Hematopoietic multipotent progenitor cell treated with erythropoietin and hydrocortisone succinate and interleukin-3 and kit ligand, for 8 days (in vitro differentiated cells): ENCODE results near the gene MEG3.

Source experiments
- DNase-seq: peaks from one replicate; pipeline ENCODE4 v3.0.0-alpha.2; 2015

Gene MEG3

GRCh38 chr14:100825713-100826331 lies at the start of gene MEG3:
Gene MEG3 (plus strand): TSS chr14:100826118.
- DNase-seq, result no peak

- DNase-seq, result no peak
Observed at GRCh38 chr14:100776681-100777365, 49.1 kb upstream of the MEG3 start.

- DNase-seq, result no peak
Observed at GRCh38 chr14:100777366-100777817, 48.5 kb upstream of the MEG3 start.

DNA sequence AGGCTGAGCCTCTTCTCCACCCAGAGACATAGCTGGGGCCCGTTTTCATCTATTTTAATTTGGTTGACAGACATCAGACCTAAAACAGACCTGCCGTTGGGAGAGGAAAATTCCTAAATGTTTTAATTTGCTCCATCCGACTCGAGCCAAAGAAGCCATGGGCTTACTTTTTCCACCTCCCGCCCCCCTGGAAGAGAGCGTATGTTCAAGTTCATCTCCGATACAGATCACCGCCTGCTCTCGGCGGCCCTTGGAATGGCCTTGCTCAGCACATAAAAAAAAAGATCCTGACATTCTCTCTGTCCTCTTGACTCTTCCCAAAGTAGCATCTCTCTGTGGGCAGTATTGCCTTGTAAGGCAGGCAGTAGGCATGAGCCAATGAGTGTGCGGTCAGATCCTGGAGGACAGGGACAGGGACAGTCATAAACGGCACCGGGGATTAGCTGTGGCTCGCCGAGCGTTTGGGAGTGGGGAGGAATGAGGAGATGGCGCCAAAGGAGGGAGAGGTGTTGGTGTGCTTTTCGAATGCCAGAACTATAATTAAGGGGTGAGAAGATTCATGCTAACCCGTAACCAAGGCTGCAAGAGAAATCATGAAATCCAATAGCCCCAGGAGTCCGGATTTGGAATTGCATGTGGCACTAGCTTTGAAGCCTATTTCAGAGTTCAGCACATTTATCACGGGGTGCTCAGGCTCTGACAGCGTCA lies 47.9 kb upstream of the MEG3 start:
- DNase-seq, result no peak

DNA sequence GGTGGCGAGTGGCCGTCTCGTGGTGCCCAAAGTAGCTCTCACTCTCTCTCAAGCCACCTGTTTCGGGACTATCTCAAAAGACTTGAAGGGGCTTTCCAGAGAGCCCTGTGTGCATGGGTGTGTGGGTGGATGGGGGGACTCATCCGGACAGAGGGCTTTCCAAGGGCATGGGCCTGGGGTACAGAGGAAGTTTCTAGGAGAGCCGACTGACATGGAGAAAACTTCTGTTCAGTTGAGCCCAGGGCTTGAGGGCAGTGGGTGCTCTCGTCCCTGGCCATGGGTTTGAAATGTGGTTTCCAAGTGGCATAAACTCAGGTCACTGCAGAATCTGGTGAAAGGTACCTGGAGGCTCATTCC lies 47.4 kb upstream of the MEG3 start:
- no peak for DNase-seq

DNA sequence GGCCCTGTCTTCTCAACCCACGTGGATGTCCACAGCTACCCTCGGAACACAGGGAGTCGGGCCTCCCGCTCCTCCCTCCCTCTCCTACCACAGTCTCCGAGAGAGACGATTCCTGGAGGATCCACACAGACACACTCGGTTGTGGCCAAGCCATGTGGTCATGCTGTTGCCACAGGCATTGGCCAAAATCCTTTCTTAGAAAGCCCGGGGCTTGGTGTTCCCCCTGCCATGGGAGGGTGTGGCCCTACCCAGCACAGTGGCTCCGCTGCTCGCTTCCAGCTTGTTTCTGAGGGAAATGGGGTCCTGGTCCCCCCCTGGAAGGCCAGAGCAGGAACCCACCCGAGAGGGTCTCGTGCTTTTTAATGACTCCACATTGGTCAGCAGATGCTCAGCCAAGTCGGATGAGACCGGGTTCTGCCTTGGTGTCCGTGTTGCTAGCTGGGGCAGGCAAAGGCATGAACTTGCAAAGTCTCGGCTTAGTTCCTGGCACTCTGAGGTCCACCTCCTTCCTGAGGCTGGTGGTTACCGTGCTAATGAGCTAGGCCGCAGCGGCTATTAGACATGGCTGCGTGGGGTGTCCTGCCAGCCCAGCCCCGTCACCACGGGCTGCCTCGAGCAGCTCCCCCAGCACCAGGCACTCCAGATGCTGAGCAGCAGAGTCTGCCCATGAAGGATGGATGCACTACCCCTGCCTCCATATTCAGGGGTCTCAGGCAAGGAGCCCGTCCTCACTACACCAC lies 46.8 kb upstream of the MEG3 start:
- DNase-seq, result no peak

- no peak for DNase-seq
Observed at GRCh38 chr14:100779691-100780080, 46.2 kb upstream of the MEG3 start.

GRCh38 chr14:100780246-100780645 lies 45.7 kb upstream of the MEG3 start:
- no peak for DNase-seq

GRCh38 chr14:100780646-100781355 lies 45.1 kb upstream of the MEG3 start:
- no peak for DNase-seq

DNA sequence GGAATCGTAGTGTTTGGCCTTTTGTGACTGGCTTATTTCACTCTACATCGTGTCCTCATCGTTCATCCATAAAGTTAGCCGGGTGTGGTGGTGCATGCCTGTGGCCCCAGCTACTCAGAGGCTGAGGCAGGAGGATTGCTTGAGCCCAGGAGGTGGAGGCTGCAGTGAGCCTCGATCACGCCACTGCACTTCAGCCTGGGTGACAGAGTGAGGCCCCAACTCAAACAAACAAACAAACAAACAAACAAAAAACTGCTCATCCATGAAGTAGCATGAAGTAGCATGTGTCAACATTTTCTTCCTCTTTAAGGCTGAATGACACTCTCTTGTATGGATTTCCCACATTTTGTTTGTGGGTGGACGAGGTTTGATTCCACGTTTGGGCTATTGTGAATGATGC lies 44.0 kb upstream of the MEG3 start:
- no peak for DNase-seq

- no peak for DNase-seq
Observed at GRCh38 chr14:100782516-100783320, 43.2 kb upstream of the MEG3 start.

DNA sequence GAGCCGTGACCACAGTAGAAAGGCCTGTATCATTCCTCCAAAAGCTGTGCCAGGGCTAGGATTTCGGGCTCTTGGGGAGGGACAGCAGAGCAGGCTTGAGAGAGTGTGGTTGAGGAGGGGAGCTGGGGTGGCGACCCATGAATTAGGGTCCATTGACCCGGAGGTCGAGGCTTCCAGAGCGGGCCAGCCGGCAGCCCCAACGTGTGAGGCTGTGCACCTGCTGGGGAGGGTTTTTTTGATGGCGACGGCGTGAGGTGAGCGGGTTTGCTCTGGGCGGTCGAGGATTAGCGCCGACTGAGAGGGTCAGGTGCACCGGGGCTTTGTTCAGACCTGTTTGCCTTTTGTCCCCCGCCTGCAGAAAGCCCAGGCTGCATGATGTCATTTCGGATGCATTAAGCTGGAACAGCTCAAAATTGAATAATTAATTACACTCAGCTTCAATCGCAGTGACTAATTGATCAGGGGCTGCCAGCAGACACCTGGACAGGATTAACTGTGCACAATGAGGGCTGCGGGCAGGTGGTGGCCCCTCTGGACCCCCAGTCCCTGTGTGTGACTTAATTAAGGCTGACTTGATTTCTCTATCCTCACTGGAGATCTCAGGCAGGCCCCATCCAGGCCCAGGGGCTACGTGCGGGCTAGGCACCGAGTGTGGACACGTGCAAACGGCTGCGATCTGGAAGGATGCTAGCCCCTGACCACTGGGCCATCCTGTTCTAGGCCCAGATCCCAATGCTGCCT lies 42.1 kb upstream of the MEG3 start:
- no peak for DNase-seq

- no peak for DNase-seq
Observed at GRCh38 chr14:100784523-100785337, 41.2 kb upstream of the MEG3 start.

DNA sequence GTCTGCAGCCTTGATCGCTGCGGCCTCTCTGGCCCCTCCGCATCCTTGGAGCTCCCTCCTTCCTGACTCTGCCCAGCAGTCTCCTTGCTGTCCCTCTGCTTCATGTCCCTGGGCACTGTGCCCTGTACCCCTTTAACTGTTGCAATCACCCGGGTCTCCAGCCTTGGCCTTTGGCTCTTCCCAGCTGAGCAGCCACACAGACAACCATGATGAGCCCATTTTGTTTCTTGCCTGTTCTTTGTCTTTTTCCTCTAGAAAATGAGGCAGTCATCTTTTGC lies 40.6 kb upstream of the MEG3 start:
- no peak for DNase-seq

GRCh38 chr14:100785626-100786025 lies 40.3 kb upstream of the MEG3 start:
- no peak for DNase-seq

GRCh38 chr14:100786131-100786530 lies 39.8 kb upstream of the MEG3 start:
- DNase-seq, result no peak

GRCh38 chr14:100786576-100787219 lies 39.2 kb upstream of the MEG3 start:
- DNase-seq, result no peak

DNA sequence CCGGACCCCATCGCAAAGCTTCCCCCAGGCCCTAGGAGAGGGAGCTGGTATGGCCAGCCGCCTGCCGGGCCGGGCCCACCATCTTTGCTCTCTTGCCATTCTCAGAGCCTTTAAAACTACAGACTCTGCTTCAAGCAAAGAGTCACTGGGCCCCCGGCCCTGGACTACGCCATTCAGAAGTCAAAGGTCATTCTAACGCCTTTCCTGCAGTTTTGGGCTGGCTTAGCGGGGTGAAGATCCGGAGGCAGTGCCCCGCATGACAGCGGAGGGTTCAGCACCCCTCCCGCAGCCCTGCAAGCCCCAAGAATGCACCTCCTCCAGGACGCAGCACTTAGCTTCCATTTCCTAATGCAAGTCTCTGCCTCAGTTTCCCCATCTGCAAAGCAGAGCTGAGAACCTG lies 38.3 kb upstream of the MEG3 start:
- no peak for DNase-seq

- DNase-seq, result no peak
Observed at GRCh38 chr14:100788517-100788916, 37.4 kb upstream of the MEG3 start.

- DNase-seq, result no peak
Observed at GRCh38 chr14:100788942-100789341, 37.0 kb upstream of the MEG3 start.
